Gastrocnemius medialis (tissue), 4 donors: ENCODE data around the gene NOVA1.

ENCODE experiments used
- POLR2A ChIP-seq, 2 donors: fragments of 450-650 bp; IDR thresholded peaks; one replicate each; pipeline ENCODE4 v1.6.1; 2017; ENCODE audit warnings: antibody characterized with exemption in 2 of 2, mild to moderate bottlenecking in 2 of 2, moderate library complexity in 2 of 2
- TF ChIP-seq, protein P1 (sequence below), 5 experiments: fragments of 450-650 bp in 3 of 5; fragments of 200-600 bp in 2 of 5; sonication (generic) in 2 of 5; IDR thresholded peaks in 4 of 5; conservative IDR thresholded peaks in 1 of 5; 1 replicate in 4 of 5; 2 replicates in 1 of 5; pipeline ENCODE4 v1.5.1; 2016 to 2019; ENCODE audit warnings: antibody characterized with exemption in 5 of 5, mild to moderate bottlenecking in 3 of 5, moderate library complexity in 3 of 5

DNA sequence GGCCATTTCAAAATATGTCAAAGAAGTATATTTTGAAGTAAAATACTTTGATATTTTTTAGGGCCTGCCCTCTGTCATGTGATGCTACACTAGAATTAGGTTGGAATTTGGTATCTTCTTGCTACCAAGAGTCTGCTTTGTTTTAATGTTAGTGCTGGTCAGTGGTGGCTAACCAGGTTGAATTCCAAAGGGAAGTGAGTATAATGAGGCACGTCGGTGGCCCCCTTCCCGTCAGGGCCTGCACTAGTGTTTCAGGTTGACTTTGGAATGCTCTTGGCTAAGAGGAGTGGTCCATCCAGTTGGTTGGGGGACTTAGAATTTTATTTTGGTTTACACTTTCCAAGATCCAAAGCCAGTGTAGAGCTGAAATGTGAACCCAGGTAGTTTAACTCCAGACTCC lies 185.4 kb downstream of the NOVA1 start:
- TF ChIP-seq, protein P1, sequence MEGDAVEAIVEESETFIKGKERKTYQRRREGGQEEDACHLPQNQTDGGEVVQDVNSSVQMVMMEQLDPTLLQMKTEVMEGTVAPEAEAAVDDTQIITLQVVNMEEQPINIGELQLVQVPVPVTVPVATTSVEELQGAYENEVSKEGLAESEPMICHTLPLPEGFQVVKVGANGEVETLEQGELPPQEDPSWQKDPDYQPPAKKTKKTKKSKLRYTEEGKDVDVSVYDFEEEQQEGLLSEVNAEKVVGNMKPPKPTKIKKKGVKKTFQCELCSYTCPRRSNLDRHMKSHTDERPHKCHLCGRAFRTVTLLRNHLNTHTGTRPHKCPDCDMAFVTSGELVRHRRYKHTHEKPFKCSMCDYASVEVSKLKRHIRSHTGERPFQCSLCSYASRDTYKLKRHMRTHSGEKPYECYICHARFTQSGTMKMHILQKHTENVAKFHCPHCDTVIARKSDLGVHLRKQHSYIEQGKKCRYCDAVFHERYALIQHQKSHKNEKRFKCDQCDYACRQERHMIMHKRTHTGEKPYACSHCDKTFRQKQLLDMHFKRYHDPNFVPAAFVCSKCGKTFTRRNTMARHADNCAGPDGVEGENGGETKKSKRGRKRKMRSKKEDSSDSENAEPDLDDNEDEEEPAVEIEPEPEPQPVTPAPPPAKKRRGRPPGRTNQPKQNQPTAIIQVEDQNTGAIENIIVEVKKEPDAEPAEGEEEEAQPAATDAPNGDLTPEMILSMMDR (IDR thresholded peaks at IDR 0.05 in 4 of 5, conservative IDR thresholded peaks at IDR 0.05 in 1 of 5) = no peak
- no peak for TF ChIP-seq POLR2A (IDR thresholded peaks at IDR 0.05)
